Loucy (cell line): Measurements from ENCODE around the gene SYNRG.
"Not testable (repeated sequence)": the region's sequence is repeated elsewhere in the genome, so short reads cannot be mapped to it uniquely, and the experiment has no call there.

Experiments used
- H2AFZ ChIP-seq: fragments of 200-600 bp; sonication (generic); 2 replicates; pipeline ENCODE4 v1.6.0; 2016; ENCODE audit warnings: antibody characterized with exemption, mild to moderate bottlenecking, low read length, moderate library complexity
- H3F3A ChIP-seq: fragments of 200-600 bp; 2 replicates; pipeline ENCODE4 v1.6.0; 2016; ENCODE audit warnings: antibody characterized with exemption, low read depth, mild to moderate bottlenecking
- H3K27me3 ChIP-seq: fragments of 200-600 bp; sonication (generic); 2 replicates; pipeline ENCODE4 v1.6.1; 2014; ENCODE audit warnings: low read length, mild to moderate bottlenecking; ENCODE audit not compliant: insufficient read depth, poor library complexity, severe bottlenecking
- H3K36me3 ChIP-seq: fragments of 200-600 bp; sonication (generic); 2 replicates; pipeline ENCODE4 v1.6.1; 2016; ENCODE audit warnings: low read length; ENCODE audit not compliant: insufficient read depth
- H3K4me1 ChIP-seq: fragments of 200-600 bp; sonication (generic); 2 replicates; pipeline ENCODE4 v1.5.1; 2014; ENCODE audit warnings: low read length, mild to moderate bottlenecking; ENCODE audit not compliant: insufficient read depth, poor library complexity, severe bottlenecking
- H3K4me2 ChIP-seq: fragments of 200-600 bp; sonication (generic); 2 replicates; pipeline ENCODE4 v1.6.0; 2014; ENCODE audit warnings: antibody characterized with exemption, low read length, low read depth, mild to moderate bottlenecking; ENCODE audit not compliant: poor library complexity, severe bottlenecking
- H3K4me3 ChIP-seq: fragments of 200-600 bp; sonication (generic); 2 replicates; pipeline ENCODE4 v1.5.1; 2014; ENCODE audit warnings: low read length, mild to moderate bottlenecking, mixed read lengths; ENCODE audit not compliant: poor library complexity, severe bottlenecking
- H3K79me2 ChIP-seq: fragments of 200-600 bp; sonication (generic); 2 replicates; pipeline ENCODE4 v1.6.1; 2014; ENCODE audit warnings: low read length; ENCODE audit not compliant: insufficient read depth
- H3K9ac ChIP-seq: fragments of 200-600 bp; sonication (generic); 2 replicates; pipeline ENCODE4 v1.6.0; 2014; ENCODE audit warnings: mild to moderate bottlenecking, low read depth, low read length, moderate library complexity; ENCODE audit not compliant: poor library complexity, severe bottlenecking
- H3K9me2 ChIP-seq: fragments of 200-600 bp; sonication (generic); replicated peaks from 2 replicates; pipeline ENCODE4 v1.6.1; 2016; ENCODE audit warnings: low read depth, low read length, mixed read lengths
- H3K9me3 ChIP-seq: fragments of 200-600 bp; sonication (generic); 2 replicates; pipeline ENCODE4 v1.6.1; 2014; ENCODE audit warnings: mild to moderate bottlenecking, antibody characterized with exemption, low read length, low read depth; ENCODE audit not compliant: insufficient read depth
- H4K20me1 ChIP-seq: fragments of 200-600 bp; sonication (generic); 2 replicates; pipeline ENCODE4 v1.6.0; 2014; ENCODE audit warnings: antibody characterized with exemption, low read length, mild to moderate bottlenecking; ENCODE audit not compliant: insufficient read depth, poor library complexity, severe bottlenecking
- CTCF ChIP-seq: fragments of 200-600 bp; sonication (generic); conservative IDR thresholded peaks from 2 replicates; pipeline ENCODE4 v1.5.1; 2014; ENCODE audit warnings: mild to moderate bottlenecking, antibody characterized with exemption, low read length
- EZH2phosphoT487 ChIP-seq: fragments of 200-600 bp; IDR thresholded peaks from 2 replicates; pipeline ENCODE4 v1.6.1; 2018; ENCODE audit warnings: antibody characterized with exemption, mild to moderate bottlenecking, moderate library complexity, borderline replicate concordance

SYNRG gene

GRCh38 chr17:37513711-37514110 is 95.5 kb downstream of the SYNRG start:
- H3K9me2 ChIP-seq: no peaks in the 10 kb centered on the region
- H3K36me3 ChIP-seq: peaks cover 66% of the 10 kb centered on the region
- no peak overlapping the region for H3K4me2 ChIP-seq
- H3K27me3 ChIP-seq: no peaks in the 10 kb centered on the region
- 0 out of 2 replicates have a peak, but pooled peaks cover under 1% of the 10 kb centered on the region for H3F3A ChIP-seq
- no peak for TF ChIP-seq EZH2phosphoT487
- TF ChIP-seq CTCF: no peak
- peaks cover 8% of the 10 kb centered on the region; the same call in 1 of the 2 replicates for H3K79me2 ChIP-seq
- H2AFZ ChIP-seq: no peak overlapping the region
- peaks cover 7% of the 10 kb centered on the region for H4K20me1 ChIP-seq
- no peaks in the 10 kb centered on the region for H3K9me3 ChIP-seq
- peaks cover 7% of the 10 kb centered on the region for H3K4me1 ChIP-seq
- H3K9ac ChIP-seq: no peak overlapping the region
- no peak overlapping the region for H3K4me3 ChIP-seq

DNA sequence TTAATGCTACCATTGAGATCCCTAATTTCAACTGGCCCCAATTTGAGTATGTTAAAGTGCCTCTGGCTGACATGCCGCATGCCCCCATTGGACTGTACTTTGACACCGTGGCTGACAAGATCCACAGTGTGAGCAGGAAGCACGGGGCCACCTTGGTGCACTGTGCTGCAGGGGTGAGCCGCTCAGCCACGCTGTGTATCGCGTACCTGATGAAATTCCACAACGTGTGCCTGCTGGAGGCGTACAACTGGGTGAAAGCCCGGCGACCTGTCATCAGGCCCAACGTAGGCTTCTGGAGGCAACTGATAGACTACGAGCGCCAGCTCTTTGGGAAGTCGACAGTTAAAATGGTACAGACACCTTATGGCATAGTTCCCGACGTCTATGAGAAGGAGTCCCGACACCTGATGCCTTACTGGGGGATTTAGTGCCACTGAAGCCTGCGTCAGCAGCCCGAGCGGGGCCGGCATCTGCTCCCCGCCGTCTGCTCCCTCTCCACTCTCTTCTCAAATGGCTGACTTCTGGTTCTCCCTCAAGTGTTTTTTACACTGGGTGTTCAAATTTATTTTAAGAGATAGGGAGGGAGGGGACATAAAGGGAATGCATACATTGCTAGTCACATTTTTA is 96.7 kb downstream of the SYNRG start:
- no peak overlapping the region for H3K4me2 ChIP-seq
- H3K4me1 ChIP-seq: no peaks in the 10 kb centered on the region
- H3K36me3 ChIP-seq: peaks cover 55% of the 10 kb centered on the region
- no peak overlapping the region for H2AFZ ChIP-seq
- TF ChIP-seq EZH2phosphoT487: no peak
- no peak for TF ChIP-seq CTCF
- no peak overlapping the region for H3K4me3 ChIP-seq
- H4K20me1 ChIP-seq: peaks cover 7% of the 10 kb centered on the region
- H3K79me2 ChIP-seq: peaks cover 17% of the 10 kb centered on the region; the same call in 1 of the 2 replicates
- no peaks in the 10 kb centered on the region for H3F3A ChIP-seq
- no peaks in the 10 kb centered on the region for H3K9me2 ChIP-seq
- no peaks in the 10 kb centered on the region for H3K9me3 ChIP-seq
- no peak overlapping the region for H3K9ac ChIP-seq
- H3K27me3 ChIP-seq: no peaks in the 10 kb centered on the region

GRCh38 chr17:37511642-37512041 is 97.6 kb downstream of the SYNRG start:
- Histone ChIP-seq H3K79me2 (peaks cover 25% of the 10 kb centered on the region; the same call in 1 of the 2 replicates), H3K36me3 (peaks cover 45% of the 10 kb centered on the region)
- H3F3A ChIP-seq, H3K9me3 ChIP-seq, H3K9ac ChIP-seq, H3K9me2 ChIP-seq, H3K27me3 ChIP-seq, H4K20me1 ChIP-seq, H3K4me1 ChIP-seq, H2AFZ ChIP-seq, H3K4me2 ChIP-seq, H3K4me3 ChIP-seq: not testable (repeated sequence)

- Histone ChIP-seq H3K36me3 (peaks cover 32% of the 10 kb centered on the region), H3F3A (no peaks in the 10 kb centered on the region), H3K4me1 (no peaks in the 10 kb centered on the region), H3K9me3 (no peaks in the 10 kb centered on the region), H3K9me2 (no peaks in the 10 kb centered on the region), H3K9ac (no peak overlapping the region), H3K79me2 (peaks cover 39% of the 10 kb centered on the region; the same call in 1 of the 2 replicates), H4K20me1 (peaks cover 7% of the 10 kb centered on the region), H3K27me3 (no peaks in the 10 kb centered on the region), H3K4me3 (no peak overlapping the region), H2AFZ (no peak overlapping the region), H3K4me2 (no peak overlapping the region)
- TF ChIP-seq CTCF (no peak), EZH2phosphoT487 (no peak)
These were observed 99.2 kb downstream of the SYNRG start for GRCh38 chr17:37510056-37510455.
